ENCODE results near the gene USH2A.

Gene USH2A

DNA sequence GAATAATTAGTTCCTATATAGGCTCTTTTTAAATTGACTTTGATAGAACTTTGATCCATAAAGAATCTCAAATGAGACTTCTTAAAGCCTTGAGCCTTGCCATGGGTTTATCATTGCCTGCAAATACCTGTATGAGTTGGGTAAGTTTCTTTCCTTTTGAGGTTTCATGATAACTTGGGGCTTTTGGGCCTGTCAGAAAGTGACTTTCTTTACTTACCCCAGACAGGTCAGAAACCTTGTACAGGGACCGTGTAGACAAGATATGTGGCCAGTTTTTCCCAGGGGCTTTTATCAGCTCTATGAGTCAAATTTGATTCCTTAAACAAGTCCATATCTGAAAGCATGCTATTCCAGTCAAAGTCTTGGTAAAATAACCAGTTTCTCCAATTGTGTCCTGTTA is 838.9 kb downstream of the USH2A start:
- Mint-ChIP-seq H3K36me3 (ENCODE audit: low read depth) (peaks cover 4% of the 10 kb centered on the region), H3K27me3 (ENCODE audit: low read depth) (no peaks in the 10 kb centered on the region), H3K27ac (no peak overlapping the region), H3K4me1 (ENCODE audit: low read depth) (no peaks in the 10 kb centered on the region), H3K4me3 (no peak overlapping the region), H3K9me3 (peaks cover 8% of the 10 kb centered on the region)
- no peak for DNase-seq (ENCODE audit: low spot score)

DNA sequence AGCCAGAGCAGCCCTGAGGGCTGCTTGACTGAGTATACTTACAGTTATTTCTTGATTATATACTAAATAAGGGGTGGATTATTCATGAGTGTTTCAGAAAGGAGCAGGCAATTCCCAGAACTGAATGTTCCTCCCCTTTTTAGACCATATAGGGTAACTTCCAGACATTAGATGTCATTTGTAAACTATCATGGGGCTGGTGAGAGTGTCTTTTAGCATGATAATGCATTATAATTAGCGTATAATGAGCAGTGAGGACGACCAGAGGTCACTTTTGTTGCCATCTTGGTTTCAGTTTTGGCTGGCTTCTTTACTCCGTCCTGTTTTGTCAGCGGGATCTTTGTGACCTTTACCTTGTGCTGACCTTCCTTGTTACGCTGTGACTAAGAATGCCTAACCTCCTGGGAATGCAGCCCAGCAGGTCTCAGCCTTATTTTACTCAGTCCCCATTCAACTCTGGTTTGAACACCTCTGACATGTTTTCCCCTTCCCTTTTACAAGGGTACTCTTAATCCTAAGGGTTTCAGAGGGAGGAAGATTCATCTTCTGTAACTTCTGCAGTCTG is 840.0 kb downstream of the USH2A start:
- H3K4me1 Mint-ChIP-seq (ENCODE audit: low read depth) = no peaks in the 10 kb centered on the region
- H3K27ac Mint-ChIP-seq = no peak overlapping the region
- H3K36me3 Mint-ChIP-seq (ENCODE audit: low read depth) = peaks cover 4% of the 10 kb centered on the region
- H3K4me3 Mint-ChIP-seq = no peak overlapping the region
- peaks cover 8% of the 10 kb centered on the region for H3K9me3 Mint-ChIP-seq
- H3K27me3 Mint-ChIP-seq (ENCODE audit: low read depth) = no peaks in the 10 kb centered on the region
- no peak for DNase-seq (ENCODE audit: low spot score)

DNA sequence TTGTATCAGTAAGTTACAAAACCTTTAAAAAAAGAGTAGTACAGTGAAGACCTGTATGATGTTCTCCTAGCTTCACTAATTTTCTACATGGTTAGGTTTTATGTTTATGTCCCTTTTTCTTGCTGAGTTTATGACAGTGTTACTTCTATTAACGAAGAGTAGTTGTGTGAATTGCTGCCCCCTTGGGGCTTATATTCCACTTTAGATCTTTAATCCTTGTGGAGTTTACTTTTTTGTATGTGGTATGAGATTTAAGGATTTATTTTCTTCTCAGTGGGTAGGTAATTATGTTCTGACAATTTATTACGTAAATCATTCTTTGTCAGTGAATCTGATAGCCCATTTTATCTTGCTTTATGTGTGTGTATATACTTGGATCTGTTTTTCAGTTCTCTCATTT is 841.4 kb downstream of the USH2A start:
- Mint-ChIP-seq H3K4me3 (no peak overlapping the region), H3K27me3 (ENCODE audit: low read depth) (no peaks in the 10 kb centered on the region), H3K9me3 (peaks cover 8% of the 10 kb centered on the region), H3K36me3 (ENCODE audit: low read depth) (peaks cover 4% of the 10 kb centered on the region), H3K4me1 (ENCODE audit: low read depth) (no peaks in the 10 kb centered on the region), H3K27ac (no peak overlapping the region)
- no peak for DNase-seq (ENCODE audit: low spot score)

Data from T-helper 2 cell treated with Interferon-gamma antibody and Interleukin-4, amounts not matched to agents 5 μg/mL and 100 μg/mL, for 36 hours (primary cell).